HEK293 (cell line): Measurements from ENCODE around the gene UBE2J2.

ENCODE experiments used
- CTCF ChIA-PET: fragments of 350-600 bp; formaldehyde crosslinking; extraction: SDS; loops from one replicate; lab custom pipeline; 2021; ENCODE audit warnings: antibody characterized with exemption; lab: Yijun Ruan, JAX
- POLR2A ChIA-PET: fragments of 300-600 bp; formaldehyde crosslinking; extraction: SDS; loops from one replicate; lab custom pipeline; 2020; ENCODE audit warnings: antibody characterized with exemption, inconsistent platforms; lab: Yijun Ruan, JAX
- H3K27ac ChIP-seq: fragments of 200-500 bp; sonication (Bioruptor generic); 2 replicates; pipeline ENCODE4 v1.5.1; 2014; ENCODE audit warnings: low read depth, low read length, control low read depth, inconsistent platforms; ENCODE audit errors: extremely low read depth
- H3K36me3 ChIP-seq, 2 experiments: fragments of 200-500 bp in 1 of 2; sonication (Bioruptor generic) in 1 of 2; 1 replicate in 1 of 2; 2 replicates in 1 of 2; pipeline ENCODE4 v1.5.1; 2014 to 2017; ENCODE audit warnings: inconsistent platforms in 2 of 2, low read length in 2 of 2; ENCODE audit not compliant: control insufficient read depth in 2 of 2, insufficient read depth in 1 of 2
- H3K4me1 ChIP-seq: fragments of 200-500 bp; sonication (Bioruptor generic); 2 replicates; pipeline ENCODE4 v1.5.1; 2014; ENCODE audit warnings: mild to moderate bottlenecking, low read length, inconsistent platforms; ENCODE audit not compliant: control insufficient read depth, insufficient read depth
- H3K4me3 ChIP-seq: 2 replicates; pipeline ENCODE4 v1.5.1; 2011; ENCODE audit warnings: low read depth, mild to moderate bottlenecking, control low read depth, low read length, moderate library complexity
- H3K9me3 ChIP-seq: fragments of 200-500 bp; sonication (Bioruptor generic); 2 replicates; pipeline ENCODE4 v1.5.1; 2014; ENCODE audit warnings: low read depth, low read length, inconsistent platforms; ENCODE audit not compliant: control insufficient read depth, insufficient read depth
- GLIS2 ChIP-seq: fragments of 450-650 bp; formaldehyde crosslinking; IDR thresholded peaks from 2 replicates; pipeline ENCODE4 v1.5.1; 2016; ENCODE audit warnings: missing biosample characterization, missing genetic modification characterization
- KLF17 ChIP-seq: fragments of 450-650 bp; formaldehyde crosslinking; IDR thresholded peaks from 2 replicates; pipeline ENCODE4 v1.5.1; 2016; ENCODE audit warnings: missing biosample characterization, missing genetic modification characterization
- PBX3 ChIP-seq: sonication (generic); formaldehyde crosslinking; IDR thresholded peaks from 2 replicates; pipeline ENCODE4 v1.8.1; 2022; ENCODE audit warnings: mild to moderate bottlenecking, moderate library complexity, missing genetic modification reagents
- ZBTB20 ChIP-seq: fragments of 450-650 bp; formaldehyde crosslinking; IDR thresholded peaks from 2 replicates; pipeline ENCODE4 v1.5.1; 2016; ENCODE audit warnings: missing biosample characterization, missing genetic modification characterization
- ZBTB26 ChIP-seq: fragments of 450-650 bp; formaldehyde crosslinking; optimal IDR thresholded peaks from 2 replicates; pipeline ENCODE3; 2016; ENCODE audit warnings: missing biosample characterization, mild to moderate bottlenecking, missing genetic modification characterization
- ZEB2 ChIP-seq: fragments of 450-650 bp; formaldehyde crosslinking; IDR thresholded peaks from 2 replicates; pipeline ENCODE4 v1.5.1; 2016; ENCODE audit warnings: missing biosample characterization, missing genetic modification characterization
- ZIC2 ChIP-seq: fragments of 450-650 bp; formaldehyde crosslinking; IDR thresholded peaks from 2 replicates; pipeline ENCODE4 v1.5.1; 2016; ENCODE audit warnings: missing biosample characterization, missing genetic modification characterization
- ZNF239 ChIP-seq: fragments of 450-650 bp; formaldehyde crosslinking; IDR thresholded peaks from 2 replicates; pipeline ENCODE4 v1.5.1; 2016; ENCODE audit warnings: missing biosample characterization, missing genetic modification characterization
- ZNF24 ChIP-seq: fragments of 450-650 bp; formaldehyde crosslinking; IDR thresholded peaks from 2 replicates; pipeline ENCODE4 v1.5.1; 2016; ENCODE audit warnings: missing biosample characterization, missing genetic modification characterization
- ZNF280C ChIP-seq: fragments of 450-650 bp; formaldehyde crosslinking; IDR thresholded peaks from 2 replicates; pipeline ENCODE4 v1.5.1; 2016; ENCODE audit warnings: missing biosample characterization, missing genetic modification characterization
- ZNF416 ChIP-seq: fragments of 450-650 bp; formaldehyde crosslinking; IDR thresholded peaks from 2 replicates; pipeline ENCODE4 v1.5.1; 2016; ENCODE audit warnings: missing biosample characterization, missing genetic modification characterization
- ZNF48 ChIP-seq: fragments of 450-650 bp; formaldehyde crosslinking; IDR thresholded peaks from 2 replicates; pipeline ENCODE4 v1.5.1; 2016; ENCODE audit warnings: missing biosample characterization, missing genetic modification characterization
- ZNF501 ChIP-seq: fragments of 450-650 bp; formaldehyde crosslinking; IDR thresholded peaks from 2 replicates; pipeline ENCODE4 v1.5.1; 2016; ENCODE audit warnings: missing biosample characterization, missing genetic modification characterization
- ZNF561 ChIP-seq: fragments of 450-650 bp; IDR thresholded peaks from 2 replicates; pipeline ENCODE4 v1.5.1; 2018; ENCODE audit warnings: missing biosample characterization, missing genetic modification characterization, borderline replicate concordance
- ZNF596 ChIP-seq: fragments of 450-650 bp; IDR thresholded peaks from 2 replicates; pipeline ENCODE4 v1.5.0; 2018; ENCODE audit warnings: missing biosample characterization, mild to moderate bottlenecking, missing genetic modification characterization, moderate library complexity
- ZNF654 ChIP-seq: fragments of 450-650 bp; formaldehyde crosslinking; IDR thresholded peaks from 2 replicates; pipeline ENCODE4 v1.5.1; 2016; ENCODE audit warnings: low read depth, missing biosample characterization, missing genetic modification characterization
- ZNF670 ChIP-seq: fragments of 450-650 bp; formaldehyde crosslinking; IDR thresholded peaks from 2 replicates; pipeline ENCODE4 v1.5.1; 2016; ENCODE audit warnings: missing biosample characterization, missing genetic modification characterization, low read depth
- ZNF677 ChIP-seq: fragments of 450-650 bp; IDR thresholded peaks from 2 replicates; pipeline ENCODE4 v1.5.0; 2018; ENCODE audit warnings: missing biosample characterization, mild to moderate bottlenecking, missing genetic modification characterization, moderate library complexity
- ZNF792 ChIP-seq: fragments of 450-650 bp; formaldehyde crosslinking; IDR thresholded peaks from 2 replicates; pipeline ENCODE4 v1.5.1; 2016; ENCODE audit warnings: missing biosample characterization, missing genetic modification characterization
- ZSCAN5A ChIP-seq: fragments of 450-650 bp; formaldehyde crosslinking; IDR thresholded peaks from 2 replicates; pipeline ENCODE4 v1.5.1; 2016; ENCODE audit warnings: missing biosample characterization, missing genetic modification characterization

UBE2J2 gene

GRCh38 chr1:1274299-1274930 is 761 bp upstream of the UBE2J2 start:
- POLR2A ChIA-PET: interaction anchor here (1.8 kb wide), 2 partner anchors 10 to 17 kb away, joined by 6 to 12 read pairs; no protein-coding TSS in a partner anchor

GRCh38 chr1:1273209-1273511 is 494 bp downstream of the UBE2J2 start:
- TF ChIP-seq ZBTB26 (peak; percentile 40), ZSCAN5A (tag by site-specific recombination) (no peak)
- peaks cover 4 to 45% of the 10 kb centered on the region in 2 experiments; a peak in 2 of 3 replicates for H3K36me3 ChIP-seq
- peak overlapping the region; percentile 89 for H3K4me3 ChIP-seq
- no peaks in the 10 kb centered on the region for H3K9me3 ChIP-seq
- ChIA-PET CTCF (no interaction called here), POLR2A (interaction anchor here (0.5 to 1.8 kb wide), 9 partner anchors 8 to 445 kb away, joined by 3 to 12 read pairs (median 3); no protein-coding TSS in a partner anchor)
- H3K4me1 ChIP-seq: 0 out of 2 replicates have a peak, but pooled peaks cover 4% of the 10 kb centered on the region
- peak overlapping the region; percentile 86 for H3K27ac ChIP-seq

More at GRCh38 chr1:1274299-1274930, 761 bp upstream of the UBE2J2 start:
- H3K36me3 ChIP-seq: peaks cover 4 to 34% of the 10 kb centered on the region in 2 experiments; a peak in 2 of 3 replicates
- CTCF ChIA-PET: interaction anchor here (0.6 to 0.8 kb wide), 2 partner anchors 9 to 10 kb away, joined by 3 read pairs; no protein-coding TSS in a partner anchor
- H3K27ac ChIP-seq: peak overlapping the region; percentile 86
- H3K9me3 ChIP-seq: no peaks in the 10 kb centered on the region
- H3K4me1 ChIP-seq: 0 out of 2 replicates have a peak, but pooled peaks cover 4% of the 10 kb centered on the region
- H3K4me3 ChIP-seq: peak overlapping the region; percentile 62
- peak; percentile 5; the same call in 1 of the 2 replicates for TF ChIP-seq ZBTB20 (tag by site-specific recombination)
- no peak for TF ChIP-seq ZNF654 (tag by site-specific recombination)
- 0 out of 2 replicates have a peak, but pooled peaks have one; percentile 13 for TF ChIP-seq ZNF561 (tag by site-specific recombination)
- peak; percentile 4; the same call in 1 of the 2 replicates for TF ChIP-seq PBX3 (CRISPR knock-in tag)
- TF ChIP-seq ZNF48 (tag by site-specific recombination): no peak
- no peak for TF ChIP-seq ZNF416 (tag by site-specific recombination)
- 0 out of 2 replicates have a peak, but pooled peaks have one; percentile 6 for TF ChIP-seq ZIC2 (tag by site-specific recombination)
- no peak for TF ChIP-seq ZNF24 (tag by site-specific recombination)
- peak; percentile 62; the same call in 1 of the 2 replicates for TF ChIP-seq GLIS2 (tag by site-specific recombination)
- TF ChIP-seq ZNF501 (tag by site-specific recombination): no peak
- peak; percentile 59; the same call in 1 of the 2 replicates for TF ChIP-seq KLF17 (tag by site-specific recombination)

GRCh38 chr1:1272341-1273208 is 1.1 kb downstream of the UBE2J2 start:
- Histone ChIP-seq H3K36me3 (peaks cover 4 to 51% of the 10 kb centered on the region in 2 experiments; a peak in 2 of 3 replicates), H3K4me1 (0 out of 2 replicates have a peak, but pooled peaks cover 4% of the 10 kb centered on the region), H3K27ac (peak overlapping the region; percentile 86), H3K9me3 (no peaks in the 10 kb centered on the region), H3K4me3 (peak overlapping the region; percentile 89)
- POLR2A ChIA-PET: interaction anchor here (1.8 kb wide), 2 partner anchors 8 to 18 kb away, joined by 6 to 12 read pairs; no protein-coding TSS in a partner anchor
- CTCF ChIA-PET: no interaction called here
- no peak for TF ChIP-seq ZNF677 (tag by site-specific recombination)
- no peak for TF ChIP-seq ZNF596 (tag by site-specific recombination)
- no peak for TF ChIP-seq ZNF239 (tag by site-specific recombination)
- TF ChIP-seq ZNF280C (tag by site-specific recombination): no peak
- no peak for TF ChIP-seq ZBTB26
- no peak for TF ChIP-seq ZNF792 (tag by site-specific recombination)
- TF ChIP-seq ZEB2 (tag by site-specific recombination): peak; percentile 80
- no peak for TF ChIP-seq ZNF670 (tag by site-specific recombination)
